Stimulated activated CD4-positive, alpha-beta T cell treated with anti-CD3 and anti-CD28 coated beads, Interleukin-2, amount 100 ng/mL, for 48 hours (primary cell): ENCODE data around the gene TAL1.
"Not testable (repeated sequence)": the region's sequence is repeated elsewhere in the genome, so short reads cannot be mapped to it uniquely, and the experiment has no call there.

ENCODE experiments used
- DNase-seq, 2 donors: peaks; one replicate each; pipeline ENCODE4 v3.0.0-alpha.2; 2020

The TAL1 gene

GRCh38 chr1:47210666-47211065, 21.4 kb downstream of the TAL1 start:
- DNase-seq: no peak

GRCh38 chr1:47209725-47210325, 22.2 kb downstream of the TAL1 start:
- DNase-seq: no peak

GRCh38 chr1:47209091-47209490, 22.9 kb downstream of the TAL1 start:
- no peak for DNase-seq

GRCh38 chr1:47208374-47208850, 23.6 kb downstream of the TAL1 start:
- DNase-seq: no peak

GRCh38 chr1:47207803-47208373, 24.1 kb downstream of the TAL1 start:
- DNase-seq: no peak

GRCh38 chr1:47205918-47206317, 26.1 kb downstream of the TAL1 start:
- no peak for DNase-seq

- DNase-seq: not testable (repeated sequence)
Observed at GRCh38 chr1:47203504-47203903, 28.5 kb downstream of the TAL1 start.

GRCh38 chr1:47201179-47201578, 30.8 kb downstream of the TAL1 start:
- no peak for DNase-seq

GRCh38 chr1:47198214-47198613, 33.8 kb downstream of the TAL1 start:
- no peak for DNase-seq

GRCh38 chr1:47196622-47197021, 35.4 kb downstream of the TAL1 start:
- no peak for DNase-seq

GRCh38 chr1:47195981-47196380, 36.0 kb downstream of the TAL1 start:
- DNase-seq: not testable (repeated sequence)

- DNase-seq: no peak
Observed at GRCh38 chr1:47194311-47194710, 37.7 kb downstream of the TAL1 start.

- not testable (repeated sequence) for DNase-seq
Observed at GRCh38 chr1:47193496-47193895, 38.5 kb downstream of the TAL1 start.

GRCh38 chr1:47192458-47193384, 39.3 kb downstream of the TAL1 start:
- DNase-seq: peak; percentile 66 to 69

- no peak for DNase-seq
Observed at GRCh38 chr1:47191940-47192457, 40.0 kb downstream of the TAL1 start.

- no peak for DNase-seq
Observed at GRCh38 chr1:47190857-47191256, 41.2 kb downstream of the TAL1 start.

- no peak for DNase-seq
Observed at GRCh38 chr1:47190509-47190855, 41.5 kb downstream of the TAL1 start.

GRCh38 chr1:47189844-47190508, 42.0 kb downstream of the TAL1 start, which contains the start of gene PDZK1IP1:
Gene PDZK1IP1, minus strand, starts transcription at chr1:47190036. Its CDS starts 104 bp downstream, at chr1:47189932.
- no peak for DNase-seq

GRCh38 chr1:47188791-47189785, 42.9 kb downstream of the TAL1 start:
- DNase-seq: no peak

GRCh38 chr1:47187926-47188250, 44.1 kb downstream of the TAL1 start:
- DNase-seq: no peak

GRCh38 chr1:47187231-47187925, 44.6 kb downstream of the TAL1 start:
- DNase-seq: no peak
